GM11168 (cell line): Measurements from ENCODE around the gene S100A8.

Experiments used
- in situ Hi-C: fragments of 300-500 bp; cut with MboI; formaldehyde crosslinking; loops from one replicate; pipeline ENCODE4 v1.12.0; 2022; ENCODE audit warnings: low sequenced_read_pairs; ENCODE audit not compliant: unreplicated experiment

S100A8 gene

DNA sequence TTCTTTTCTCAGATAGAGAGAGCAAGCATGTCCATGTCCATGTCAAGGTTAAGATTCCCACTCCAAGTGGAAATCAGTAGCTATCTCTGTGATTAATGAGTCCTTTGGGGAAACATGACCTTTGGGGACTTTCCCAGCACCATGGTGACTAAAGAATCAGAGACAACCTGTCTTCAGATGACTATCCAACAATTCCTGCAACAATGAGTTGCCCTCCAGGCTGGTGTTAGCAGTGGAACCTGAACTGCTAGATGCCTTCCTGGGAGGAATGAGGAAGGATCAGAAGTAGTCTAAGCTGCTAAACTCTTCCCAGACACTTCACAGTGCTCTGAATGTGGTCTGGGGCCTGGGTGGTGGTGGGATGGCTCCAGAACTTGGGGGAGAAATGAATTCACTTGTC is 26.7 kb downstream of the S100A8 start:
- in situ Hi-C loops, result no loop called here

GRCh38 chr1:153363641-153364040 is 27.2 kb downstream of the S100A8 start:
- in situ Hi-C loops, result no loop called here

DNA sequence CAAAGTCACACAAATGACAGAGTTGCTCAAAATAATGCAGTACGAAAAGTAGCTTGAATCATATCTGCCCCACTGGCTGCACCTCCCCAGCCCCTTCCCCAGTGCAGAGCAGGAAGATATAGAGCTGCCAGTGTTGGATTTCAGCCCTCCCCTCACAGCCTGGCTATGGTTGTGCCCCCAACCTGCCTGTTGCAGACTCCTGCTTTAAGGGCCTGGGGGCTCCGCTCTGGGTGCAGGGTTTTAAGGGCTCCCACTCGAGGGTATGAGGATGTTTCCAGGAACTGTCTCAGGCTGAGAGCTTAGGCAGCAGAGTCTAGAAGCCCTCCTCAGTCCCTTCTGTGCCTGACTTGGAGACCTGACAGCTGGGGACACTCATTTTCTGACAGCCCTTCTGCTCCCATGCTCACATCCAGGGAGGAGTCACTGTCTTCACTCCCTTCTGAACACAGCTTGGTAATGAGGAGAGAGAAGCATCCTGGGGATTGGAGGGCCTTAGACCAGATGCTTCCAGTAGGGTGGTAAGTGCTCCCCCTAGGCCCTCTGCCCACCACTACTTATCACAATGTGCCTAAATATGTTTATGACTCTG is 28.6 kb downstream of the S100A8 start:
- in situ Hi-C loops, result no loop called here

DNA sequence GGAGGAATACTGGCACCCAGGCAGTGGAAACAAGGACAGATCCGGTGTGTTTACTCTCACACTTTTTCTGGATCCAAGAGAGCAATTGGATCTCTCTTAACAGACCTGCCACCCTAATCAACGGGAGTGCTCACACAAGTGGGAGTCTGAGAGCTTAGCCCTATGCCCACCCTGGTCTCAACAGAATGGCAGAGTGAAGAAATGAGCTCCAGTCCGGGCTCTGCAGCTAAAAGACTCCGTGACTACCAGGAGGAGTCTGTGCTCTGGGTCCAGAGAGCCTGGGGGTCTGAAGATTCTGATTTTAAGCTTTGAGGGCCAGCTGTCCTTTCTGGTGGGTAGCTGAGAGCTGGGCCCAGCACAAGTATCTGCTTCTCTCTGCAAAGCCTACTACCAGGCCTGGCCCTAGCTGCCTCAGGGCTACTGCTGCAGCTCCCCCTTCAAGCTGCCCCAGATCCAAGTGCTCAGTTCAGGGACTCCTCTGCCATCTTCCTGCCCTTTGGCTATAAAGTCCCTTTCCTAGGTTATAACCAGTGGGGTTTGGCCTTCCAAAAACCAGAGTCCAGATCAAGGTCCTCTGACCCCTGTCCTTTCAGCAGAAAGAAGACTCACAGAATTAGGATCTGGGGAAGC is 29.3 kb downstream of the S100A8 start:
- in situ Hi-C loops, result no loop called here

DNA sequence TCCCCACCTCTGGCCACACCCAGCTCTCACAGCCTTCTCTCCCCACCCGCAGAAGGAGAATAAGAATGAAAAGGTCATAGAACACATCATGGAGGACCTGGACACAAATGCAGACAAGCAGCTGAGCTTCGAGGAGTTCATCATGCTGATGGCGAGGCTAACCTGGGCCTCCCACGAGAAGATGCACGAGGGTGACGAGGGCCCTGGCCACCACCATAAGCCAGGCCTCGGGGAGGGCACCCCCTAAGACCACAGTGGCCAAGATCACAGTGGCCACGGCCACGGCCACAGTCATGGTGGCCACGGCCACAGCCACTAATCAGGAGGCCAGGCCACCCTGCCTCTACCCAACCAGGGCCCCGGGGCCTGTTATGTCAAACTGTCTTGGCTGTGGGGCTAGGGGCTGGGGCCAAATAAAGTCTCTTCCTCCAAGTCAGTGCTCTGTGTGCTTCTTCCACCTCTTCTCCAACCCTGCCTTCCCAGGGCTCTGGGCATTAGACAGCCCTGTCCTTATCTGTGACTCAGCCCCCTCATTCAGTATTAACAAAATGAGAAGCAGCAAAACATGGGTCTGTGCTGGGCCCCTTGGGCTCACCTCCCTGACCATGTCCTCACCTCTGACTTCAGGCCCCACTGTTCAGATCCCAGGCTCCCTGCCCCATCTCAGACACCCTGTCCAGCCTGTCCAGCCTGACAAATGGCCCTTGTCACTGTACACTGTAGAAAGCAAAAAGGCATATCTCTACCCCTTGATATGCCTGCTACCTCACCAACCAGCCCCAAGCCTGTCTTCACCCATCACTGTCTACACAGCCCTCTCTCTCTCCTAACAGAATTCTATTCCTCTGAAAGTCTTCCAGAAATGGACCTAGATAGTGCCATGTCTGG is 30.0 kb downstream of the S100A8 start:
- in situ Hi-C loops, result no loop called here

GRCh38 chr1:153360190-153360589 is 30.7 kb downstream of the S100A8 start:
- in situ Hi-C loops, result no loop called here

DNA sequence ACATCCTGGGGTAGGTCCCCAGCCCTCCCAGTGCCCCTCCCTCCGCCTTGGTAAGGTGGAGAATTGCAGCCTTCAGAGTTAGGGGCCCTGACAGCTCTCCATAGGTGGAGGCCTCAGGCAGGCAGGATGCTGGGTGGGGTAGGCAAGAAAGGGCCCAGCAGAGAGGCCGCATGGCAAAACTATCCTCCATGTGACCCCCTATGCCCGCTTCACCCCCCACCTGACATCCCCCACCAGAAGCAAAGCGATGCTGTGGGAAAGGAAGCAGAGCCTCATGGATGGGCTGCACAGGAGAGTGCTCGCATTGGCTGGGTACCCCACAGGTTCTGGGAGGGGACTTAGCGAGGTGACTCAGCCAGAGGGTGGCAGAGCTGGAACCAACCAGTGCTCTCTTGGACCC is 31.6 kb downstream of the S100A8 start:
- in situ Hi-C loops, result no loop called here

DNA sequence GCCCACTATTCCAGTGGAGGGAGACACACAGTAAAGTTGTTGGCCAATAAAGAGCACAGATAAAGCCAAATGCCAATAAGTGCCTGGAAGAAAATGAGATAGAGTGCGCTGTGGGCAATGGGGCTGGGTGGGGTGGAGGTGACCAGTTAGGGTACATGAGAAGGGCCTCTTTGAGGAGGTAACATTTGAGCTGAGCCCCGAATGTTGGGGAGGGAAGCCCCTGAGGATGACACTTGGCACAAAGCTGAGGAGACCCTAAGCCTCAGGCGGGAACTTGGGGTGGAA is 32.2 kb downstream of the S100A8 start:
- in situ Hi-C loops, result no loop called here

DNA sequence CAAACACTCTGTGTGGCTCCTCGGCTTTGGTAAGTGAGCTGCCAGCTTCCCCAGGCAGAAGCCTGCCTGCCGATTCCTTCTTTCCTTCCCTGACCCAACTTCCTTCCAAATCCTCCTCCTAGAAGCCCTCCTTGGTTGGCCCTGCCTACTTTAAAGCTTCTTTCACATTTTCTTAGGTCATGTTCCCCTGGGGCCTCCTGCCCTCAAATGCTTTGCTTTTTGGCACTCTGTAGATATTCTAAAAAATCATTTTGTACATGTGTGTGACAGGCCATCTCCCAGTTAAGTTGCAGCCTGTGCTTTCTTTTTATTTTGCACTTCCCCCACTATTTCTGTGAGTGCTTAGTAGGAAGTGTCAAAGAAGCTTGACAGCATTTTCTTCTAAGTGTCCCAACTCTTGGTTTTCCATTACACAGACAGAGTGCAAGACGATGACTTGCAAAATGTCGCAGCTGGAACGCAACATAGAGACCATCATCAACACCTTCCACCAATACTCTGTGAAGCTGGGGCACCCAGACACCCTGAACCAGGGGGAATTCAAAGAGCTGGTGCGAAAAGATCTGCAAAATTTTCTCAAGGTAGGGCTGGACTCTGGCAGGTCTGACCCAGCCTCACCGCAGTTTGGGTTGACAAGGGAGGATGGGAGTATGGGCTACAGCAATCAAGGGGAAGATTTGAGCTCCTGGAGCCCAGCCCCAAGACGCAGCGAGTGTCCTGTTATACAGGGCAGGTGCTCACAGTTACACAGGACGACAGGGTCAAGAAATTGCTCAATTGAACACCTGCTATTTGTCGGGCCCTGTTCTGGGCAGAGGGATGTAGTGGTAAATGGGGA is 32.8 kb downstream of the S100A8 start, which contains the start of gene S100A9:
S100A9 (plus strand) TSS at position 2 of the 838 bp plus-strand sequence; CDS start at position 432, 430 bp downstream.
- in situ Hi-C loops, result no loop called here

DNA sequence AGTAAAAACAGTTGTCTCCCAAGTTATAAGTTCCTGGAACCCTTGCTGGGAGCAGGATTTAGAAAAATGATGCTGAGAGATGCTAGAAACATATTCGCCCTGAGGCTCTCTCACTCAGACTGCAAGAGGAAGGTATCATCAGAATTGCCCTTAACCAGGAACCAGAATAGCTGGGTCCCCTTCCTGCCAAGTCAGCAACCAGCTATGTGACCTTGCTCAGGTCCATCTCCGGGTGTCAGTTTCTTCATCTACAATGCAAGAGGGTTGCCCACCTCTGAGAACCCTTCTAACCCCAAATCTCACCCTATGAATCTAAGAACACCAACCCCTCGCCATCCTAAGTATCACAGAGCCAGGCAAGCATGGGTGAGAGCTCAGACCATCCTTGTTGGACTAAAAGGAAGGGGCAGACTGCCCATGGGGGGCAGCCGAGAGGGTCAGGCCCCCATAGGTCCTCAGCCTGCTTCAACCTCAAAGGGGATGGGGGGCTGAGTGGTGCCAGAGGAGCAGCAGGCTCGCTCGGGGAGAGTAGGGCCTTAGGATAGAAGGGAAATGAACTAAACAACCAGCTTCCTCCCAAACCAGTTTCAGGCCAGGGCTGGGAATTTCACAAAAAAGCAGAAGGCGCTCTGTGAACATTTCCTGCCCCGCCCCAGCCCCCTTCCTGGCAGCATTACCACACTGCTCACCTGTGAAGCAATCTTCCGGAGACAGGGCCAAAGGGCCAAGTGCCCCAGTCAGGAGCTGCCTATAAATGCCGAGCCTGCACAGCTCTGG is 33.6 kb downstream of the S100A8 start:
- in situ Hi-C loops, result no loop called here

- in situ Hi-C loops, result no loop called here
Measured at GRCh38 chr1:153356392-153357075, 34.3 kb downstream of the S100A8 start.

- in situ Hi-C loops, result no loop called here
Measured at GRCh38 chr1:153355445-153356071, 35.3 kb downstream of the S100A8 start.

DNA sequence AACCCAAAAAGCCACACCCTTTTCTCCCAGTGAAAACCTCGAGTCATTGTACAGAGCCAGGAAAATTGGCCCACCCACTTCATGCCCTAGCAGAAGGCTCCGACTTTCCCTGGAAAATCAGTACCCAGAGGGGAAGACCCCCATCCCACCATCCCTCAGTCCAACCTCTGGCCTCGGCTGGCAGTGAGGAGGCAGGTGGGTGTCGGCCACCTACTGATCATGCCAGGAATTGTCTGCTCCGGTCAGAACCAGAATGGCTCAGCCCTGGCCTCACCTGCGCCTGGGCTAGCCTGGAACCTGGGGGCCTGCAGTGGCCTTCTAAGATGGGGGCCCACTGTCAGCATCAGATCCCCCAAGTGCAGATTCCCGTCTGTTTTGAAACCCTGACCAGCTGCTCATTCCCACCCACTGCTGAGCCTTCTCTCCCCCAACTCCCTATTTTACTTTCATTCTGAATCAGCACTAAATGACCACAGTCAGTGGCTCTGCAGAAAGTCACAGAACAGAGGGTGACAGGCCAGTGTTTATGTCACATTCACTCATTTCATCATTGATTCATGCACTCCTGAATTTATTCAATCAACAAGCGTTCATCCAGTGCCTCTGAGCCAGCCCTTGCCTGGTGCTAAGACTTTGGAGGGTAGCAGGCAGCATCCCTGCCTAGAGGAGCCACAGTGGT is 36.2 kb downstream of the S100A8 start:
- in situ Hi-C loops, result loop anchor here (5.0 kb wide), 1 partner anchor 133 kb away; no protein-coding TSS in a partner anchor

- in situ Hi-C loops, result loop anchor here (5.0 kb wide), 1 partner anchor 134 kb away; no protein-coding TSS in a partner anchor
Measured at GRCh38 chr1:153353226-153353947, 37.5 kb downstream of the S100A8 start.

DNA sequence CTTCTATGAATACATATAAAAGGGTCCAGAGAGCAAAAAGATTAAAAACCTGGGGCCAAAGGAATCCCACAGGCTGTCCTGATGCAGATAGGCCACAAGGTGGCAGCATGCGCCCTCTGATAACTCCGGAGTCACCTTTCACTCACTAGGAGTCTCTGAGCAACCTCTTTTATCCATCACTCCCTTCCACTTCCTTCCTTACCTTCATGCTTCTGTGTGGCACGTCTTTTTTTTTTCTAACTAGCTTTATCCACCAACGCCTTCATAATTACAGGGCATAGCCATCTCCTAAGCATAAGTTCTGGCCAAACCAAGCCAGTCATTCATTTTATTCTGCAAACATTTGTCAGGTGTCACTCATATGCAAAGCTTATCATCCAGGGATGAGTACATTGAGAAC is 38.4 kb downstream of the S100A8 start:
- in situ Hi-C loops, result loop anchor here (5.0 kb wide), 1 partner anchor 135 kb away; no protein-coding TSS in a partner anchor

- in situ Hi-C loops, result loop anchor here (5.0 kb wide), 1 partner anchor 137 kb away; no protein-coding TSS in a partner anchor
Measured at GRCh38 chr1:153350321-153350957, 40.4 kb downstream of the S100A8 start.
